Neural cell (in vitro differentiated cells): ENCODE measurements around the gene PHB1.

Source experiments
- CTCF ChIP-seq: fragments of 450-650 bp; IDR thresholded peaks from 2 replicates; pipeline ENCODE4 v1.5.1; 2014; ENCODE audit warnings: antibody characterized with exemption, mild to moderate bottlenecking, moderate library complexity; ENCODE audit not compliant: poor library complexity, severe bottlenecking
- MXI1 ChIP-seq: fragments of 450-650 bp; conservative IDR thresholded peaks from 2 replicates; pipeline ENCODE4 v1.6.1; 2014; ENCODE audit warnings: antibody characterized with exemption, mild to moderate bottlenecking; ENCODE audit not compliant: poor library complexity, severe bottlenecking
- POLR2AphosphoS5 ChIP-seq: IDR thresholded peaks from 2 replicates; pipeline ENCODE4 v1.6.1; 2012
- REST ChIP-seq: IDR thresholded peaks from 2 replicates; pipeline ENCODE4 v1.6.1; 2012; ENCODE audit warnings: borderline replicate concordance
- SMC3 ChIP-seq: fragments of 450-650 bp; conservative IDR thresholded peaks from 2 replicates; pipeline ENCODE4 v1.6.1; 2014; ENCODE audit warnings: antibody characterized with exemption, mild to moderate bottlenecking, moderate library complexity; ENCODE audit not compliant: poor library complexity
- TAF1 ChIP-seq: IDR thresholded peaks from 2 replicates; pipeline ENCODE4 v1.6.1; 2012; ENCODE audit warnings: low read depth

GRCh38 chr17:49407086-49407485, 7.6 kb downstream of the PHB1 start:
- TF ChIP-seq CTCF = no peak
- no peak for TF ChIP-seq POLR2AphosphoS5
- no peak for TF ChIP-seq MXI1
- TF ChIP-seq TAF1 = no peak
- TF ChIP-seq REST = no peak
- no peak for TF ChIP-seq SMC3
